Measurements from ENCODE around the gene EVX2.

EVX2 gene

DNA sequence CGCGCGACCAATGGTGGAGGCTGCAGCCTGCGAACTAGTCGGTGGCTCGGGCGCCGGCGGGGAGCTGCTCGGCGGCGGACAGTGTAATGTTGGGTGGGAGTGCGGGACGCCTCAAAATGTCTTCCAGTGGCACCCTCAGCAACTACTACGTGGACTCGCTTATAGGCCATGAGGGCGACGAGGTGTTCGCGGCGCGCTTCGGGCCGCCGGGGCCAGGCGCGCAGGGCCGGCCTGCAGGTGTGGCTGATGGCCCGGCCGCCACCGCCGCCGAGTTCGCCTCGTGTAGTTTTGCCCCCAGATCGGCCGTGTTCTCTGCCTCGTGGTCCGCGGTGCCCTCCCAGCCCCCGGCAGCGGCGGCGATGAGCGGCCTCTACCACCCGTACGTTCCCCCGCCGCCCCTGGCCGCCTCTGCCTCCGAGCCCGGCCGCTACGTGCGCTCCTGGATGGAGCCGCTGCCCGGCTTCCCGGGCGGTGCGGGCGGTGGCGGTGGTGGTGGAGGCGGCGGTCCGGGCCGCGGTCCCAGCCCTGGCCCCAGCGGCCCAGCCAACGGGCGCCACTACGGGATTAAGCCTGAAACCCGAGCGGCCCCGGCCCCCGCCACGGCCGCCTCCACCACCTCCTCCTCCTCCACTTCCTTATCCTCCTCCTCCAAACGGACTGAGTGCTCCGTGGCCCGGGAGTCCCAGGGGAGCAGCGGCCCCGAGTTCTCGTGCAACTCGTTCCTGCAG lies 39.1 kb upstream of the EVX2 start, which contains the start of gene HOXD9:
Gene HOXD9, plus strand, starts transcription at position 37 of the 728 bp plus-strand sequence. Its CDS starts 50 bp downstream, at position 87.
- in situ Hi-C loops (cut with HindIII; ENCODE audit: low sequenced_read_pairs), result loop anchor here (25.0 kb wide), 1 partner anchor 1014 kb away; no protein-coding TSS in a partner anchor

DNA sequence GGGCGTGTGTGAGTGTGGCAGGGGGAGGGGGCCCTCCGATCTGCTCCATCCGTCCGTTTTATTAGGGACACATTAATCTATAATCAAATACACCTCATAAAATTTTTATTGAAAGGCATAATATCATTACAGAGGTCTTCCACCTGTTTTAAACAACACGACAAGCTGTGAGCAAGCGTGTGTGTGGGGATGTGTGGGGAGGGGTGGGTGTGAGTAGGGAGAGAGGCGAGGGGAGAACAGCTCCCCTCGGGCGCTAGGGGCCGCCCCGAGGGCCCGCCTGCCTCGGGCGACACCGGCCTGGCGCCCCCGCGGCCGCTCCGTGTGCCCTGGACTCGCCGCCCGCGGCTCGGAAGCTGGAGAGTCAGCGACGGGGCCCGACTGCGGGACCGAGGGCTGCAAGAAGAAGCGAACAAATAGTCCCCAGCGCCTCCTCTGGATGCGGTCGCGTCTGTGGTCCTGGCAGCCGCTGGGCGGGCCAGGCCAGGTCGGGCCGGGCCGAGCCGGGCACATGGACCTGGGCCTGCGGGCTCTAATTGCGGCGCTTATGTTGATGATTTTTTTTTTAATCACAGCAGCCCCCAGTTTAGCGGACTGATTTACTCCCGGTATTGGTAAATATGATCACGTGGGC lies 38.4 kb upstream of the EVX2 start:
- in situ Hi-C loops (cut with HindIII; ENCODE audit: low sequenced_read_pairs), result loop anchor here (25.0 kb wide), 1 partner anchor 1015 kb away; no protein-coding TSS in a partner anchor

DNA sequence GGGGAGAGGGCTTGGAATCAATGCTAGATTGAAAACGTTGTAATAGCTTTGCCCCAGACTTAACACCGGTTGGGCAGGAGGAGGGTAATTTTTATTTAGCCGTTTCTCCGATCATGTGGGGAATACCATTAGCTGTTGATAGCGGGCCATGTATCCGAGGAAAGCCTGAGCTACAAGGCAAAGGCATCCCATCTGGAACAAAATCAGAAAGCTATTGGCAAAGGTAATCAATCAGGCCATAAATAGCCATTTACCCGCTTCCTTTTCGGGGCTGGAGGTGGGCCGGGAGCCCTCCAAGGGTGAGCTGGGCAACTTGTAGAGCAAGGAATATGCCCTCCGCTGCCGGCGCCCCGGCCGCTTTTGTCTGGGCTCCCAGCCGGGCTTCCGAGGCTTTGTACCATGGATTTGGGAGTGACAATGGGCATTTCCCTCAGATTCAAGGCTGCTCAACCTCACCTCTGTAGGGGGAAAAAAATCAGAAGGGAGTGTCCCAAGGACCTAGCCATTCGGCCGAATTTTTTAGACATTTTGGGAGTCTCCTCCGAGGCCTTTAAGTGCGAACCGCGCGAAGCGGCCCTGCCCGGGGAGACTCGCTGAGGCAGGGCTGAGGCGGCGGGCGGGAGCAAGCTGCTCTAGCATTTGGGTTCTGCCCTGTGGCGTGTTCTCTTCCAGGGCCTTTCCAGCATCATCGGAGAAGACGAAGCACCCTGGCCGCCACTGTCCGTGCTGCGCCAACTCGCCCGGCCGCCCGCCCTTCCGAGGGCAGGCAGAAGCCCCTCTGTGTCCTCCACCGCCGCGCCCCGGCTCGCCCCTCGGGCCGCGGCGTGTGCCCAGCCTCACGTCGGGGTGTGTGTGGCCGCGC lies 37.7 kb upstream of the EVX2 start:
- in situ Hi-C loops (cut with HindIII; ENCODE audit: low sequenced_read_pairs), result loop anchor here (25.0 kb wide), 1 partner anchor 1016 kb away; no protein-coding TSS in a partner anchor

DNA sequence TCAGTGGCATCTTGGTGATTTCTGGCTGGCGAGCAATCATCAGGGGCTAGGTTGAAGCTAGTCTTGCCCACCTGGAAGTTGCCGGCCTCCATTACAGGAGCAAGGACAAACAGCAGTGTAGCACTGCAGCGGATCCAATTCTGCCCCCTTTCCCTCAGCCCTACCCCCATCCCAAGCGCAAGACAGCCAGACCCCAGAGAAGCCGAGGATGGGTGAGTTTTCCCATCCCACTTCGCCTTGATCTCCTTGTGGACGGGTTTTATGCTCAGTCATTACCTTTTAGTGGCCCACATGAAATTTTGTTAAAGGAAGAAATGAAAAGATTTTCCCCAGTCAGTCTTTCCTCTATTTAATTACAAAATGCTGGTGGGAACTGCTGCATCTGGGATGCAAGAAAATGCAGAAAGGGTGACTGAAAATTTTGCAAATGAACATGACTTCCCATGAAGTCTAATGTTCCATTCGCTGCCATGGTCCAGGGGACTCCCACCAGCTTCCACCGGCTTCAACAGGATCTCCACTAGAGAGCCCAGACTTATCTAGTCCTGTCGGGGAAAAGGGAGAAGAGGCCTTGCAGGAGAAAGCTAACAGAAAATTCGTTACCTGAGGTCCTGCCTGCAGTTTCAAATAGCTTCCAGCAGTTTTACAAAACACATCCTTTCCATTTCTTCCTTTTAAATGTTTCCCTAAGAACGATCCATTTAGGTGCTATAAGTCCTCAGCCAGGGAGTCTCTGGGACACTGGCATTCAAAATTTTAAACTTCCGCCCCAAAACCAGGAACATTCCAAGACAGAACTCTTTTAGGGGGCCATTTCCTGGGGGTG lies 36.8 kb upstream of the EVX2 start:
- in situ Hi-C loops (cut with HindIII; ENCODE audit: low sequenced_read_pairs), result loop anchor here (25.0 kb wide), 1 partner anchor 1017 kb away; no protein-coding TSS in a partner anchor

DNA sequence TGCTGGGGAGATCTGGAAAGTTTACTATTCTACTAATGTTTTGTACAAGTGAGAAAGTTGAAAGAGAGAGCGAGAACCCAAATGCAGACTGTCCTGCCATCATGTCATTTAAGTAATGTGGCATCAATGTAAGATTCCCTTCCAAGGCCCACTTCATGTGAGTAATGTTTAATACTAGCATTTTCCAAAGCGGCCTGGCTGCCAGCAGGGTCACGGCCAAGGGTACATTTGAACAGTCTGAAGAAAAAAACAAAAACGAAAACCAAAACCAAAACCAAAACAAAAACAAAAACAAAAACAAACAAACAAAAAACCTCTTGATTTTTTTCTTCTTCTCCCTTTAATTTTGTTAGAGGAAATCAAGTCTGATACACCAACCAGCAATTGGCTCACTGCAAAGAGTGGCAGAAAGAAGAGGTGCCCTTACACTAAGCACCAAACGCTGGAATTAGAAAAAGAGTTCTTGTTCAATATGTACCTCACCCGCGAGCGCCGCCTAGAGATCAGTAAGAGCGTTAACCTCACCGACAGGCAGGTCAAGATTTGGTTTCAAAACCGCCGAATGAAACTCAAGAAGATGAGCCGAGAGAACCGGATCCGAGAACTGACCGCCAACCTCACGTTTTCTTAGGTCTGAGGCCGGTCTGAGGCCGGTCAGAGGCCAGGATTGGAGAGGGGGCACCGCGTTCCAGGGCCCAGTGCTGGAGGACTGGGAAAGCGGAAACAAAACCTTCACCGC lies 35.0 kb upstream of the EVX2 start:
- in situ Hi-C loops (cut with HindIII; ENCODE audit: low sequenced_read_pairs), result loop anchor here (25.0 kb wide), 1 partner anchor 1019 kb away; no protein-coding TSS in a partner anchor

DNA sequence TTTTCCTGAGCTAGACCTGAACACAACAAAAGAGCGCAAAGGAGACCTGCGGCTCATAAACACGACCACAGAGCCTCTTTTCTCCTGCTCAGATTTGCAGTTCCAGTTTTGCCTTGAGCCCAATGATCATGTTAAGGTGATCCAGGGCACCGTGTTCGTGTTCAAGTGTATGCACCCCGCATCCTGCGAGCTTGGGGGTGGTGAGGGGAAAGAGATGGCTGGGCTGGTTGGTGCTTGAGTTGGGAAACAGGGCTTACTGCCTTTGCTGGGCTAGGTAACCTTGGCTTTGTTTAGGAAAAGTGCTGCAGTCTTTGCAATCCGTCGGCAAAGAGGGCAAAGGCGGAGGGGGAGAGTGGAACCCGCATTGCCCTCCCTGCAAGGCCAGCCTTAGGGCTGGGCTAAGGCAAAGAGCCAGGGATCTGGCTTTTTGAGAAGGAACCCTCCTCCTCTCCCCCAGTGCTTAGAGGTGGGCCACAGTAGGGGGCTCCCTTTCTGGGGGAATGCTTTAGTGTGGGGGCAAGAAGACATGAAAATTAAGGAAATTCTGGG lies 34.1 kb upstream of the EVX2 start:
- in situ Hi-C loops (cut with HindIII; ENCODE audit: low sequenced_read_pairs), result loop anchor here (25.0 kb wide), 1 partner anchor 1019 kb away; no protein-coding TSS in a partner anchor

DNA sequence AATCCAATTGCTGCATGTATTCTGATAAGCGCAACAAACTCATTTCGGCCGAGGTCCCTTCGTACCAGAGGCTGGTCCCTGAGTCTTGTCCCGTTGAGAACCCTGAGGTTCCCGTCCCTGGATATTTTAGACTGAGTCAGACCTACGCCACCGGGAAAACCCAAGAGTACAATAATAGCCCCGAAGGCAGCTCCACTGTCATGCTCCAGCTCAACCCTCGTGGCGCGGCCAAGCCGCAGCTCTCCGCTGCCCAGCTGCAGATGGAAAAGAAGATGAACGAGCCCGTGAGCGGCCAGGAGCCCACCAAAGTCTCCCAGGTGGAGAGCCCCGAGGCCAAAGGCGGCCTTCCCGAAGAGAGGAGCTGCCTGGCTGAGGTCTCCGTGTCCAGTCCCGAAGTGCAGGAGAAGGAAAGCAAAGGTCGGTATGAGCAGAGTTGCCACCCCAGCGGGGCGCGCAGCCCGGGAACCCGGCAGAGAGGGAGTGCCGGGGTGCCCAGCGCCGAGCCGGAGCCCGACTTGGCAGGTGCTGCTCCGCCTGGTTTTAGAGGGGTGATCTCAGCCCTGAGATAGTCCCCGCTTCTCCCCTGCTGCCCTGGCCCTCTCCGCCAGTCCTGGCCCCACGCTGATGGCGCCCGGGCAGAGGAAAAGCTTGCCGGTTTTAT lies 33.5 kb upstream of the EVX2 start:
- in situ Hi-C loops (cut with HindIII; ENCODE audit: low sequenced_read_pairs), result loop anchor here (25.0 kb wide), 1 partner anchor 1020 kb away; no protein-coding TSS in a partner anchor

DNA sequence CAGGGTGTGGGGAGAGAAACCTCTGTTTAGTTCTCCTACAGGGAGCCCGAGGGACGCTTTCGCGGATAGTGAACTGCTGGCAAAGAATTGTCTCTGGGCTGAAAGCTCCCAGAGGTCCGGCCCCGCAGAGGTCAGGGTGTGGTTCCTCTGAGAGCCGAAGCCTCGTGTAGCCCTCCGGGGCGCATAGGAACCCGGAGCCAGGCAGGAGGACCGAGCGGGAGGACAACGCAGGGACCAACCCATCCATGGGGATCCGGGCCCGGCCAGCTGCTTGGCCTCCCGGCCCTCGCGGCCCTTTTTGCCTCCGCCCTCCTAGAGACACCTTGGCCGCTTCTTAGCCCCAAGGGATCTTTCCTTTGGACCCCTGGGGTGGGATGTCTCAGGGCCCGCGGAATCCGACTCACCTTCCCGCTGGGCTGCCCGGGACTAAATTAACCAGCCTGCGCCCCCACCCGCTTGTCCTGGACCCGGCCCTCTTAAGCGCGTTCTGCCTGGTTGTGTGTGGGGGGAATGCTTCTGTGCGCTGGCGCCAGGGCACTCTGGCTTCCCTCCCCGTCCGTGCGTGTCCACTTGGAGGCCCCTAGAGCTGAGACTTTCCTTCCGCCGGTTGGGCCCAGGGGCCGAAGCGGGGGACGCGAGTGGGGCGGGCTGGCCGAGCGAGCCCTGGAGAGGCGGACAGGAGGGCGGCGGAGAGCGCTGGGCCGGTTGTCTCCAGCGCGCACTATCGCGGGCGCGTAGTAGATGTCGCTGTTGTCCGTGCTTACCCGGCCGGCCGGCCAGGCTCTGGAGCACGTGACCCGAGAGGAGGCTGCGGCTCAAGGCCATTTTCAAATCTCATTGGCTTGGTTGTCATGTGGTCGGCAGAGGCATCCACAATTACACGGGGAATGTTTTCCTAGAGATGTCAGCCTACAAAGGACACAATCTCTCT lies 32.4 kb upstream of the EVX2 start, which contains the start of gene HOXD10:
Gene HOXD10, plus strand, starts transcription at position 896 of the 931 bp plus-strand sequence. CDS start 56 bp downstream, outside the sequence.
- in situ Hi-C loops (cut with HindIII; ENCODE audit: low sequenced_read_pairs), result loop anchor here (25.0 kb wide), 1 partner anchor 1021 kb away; no protein-coding TSS in a partner anchor

DNA sequence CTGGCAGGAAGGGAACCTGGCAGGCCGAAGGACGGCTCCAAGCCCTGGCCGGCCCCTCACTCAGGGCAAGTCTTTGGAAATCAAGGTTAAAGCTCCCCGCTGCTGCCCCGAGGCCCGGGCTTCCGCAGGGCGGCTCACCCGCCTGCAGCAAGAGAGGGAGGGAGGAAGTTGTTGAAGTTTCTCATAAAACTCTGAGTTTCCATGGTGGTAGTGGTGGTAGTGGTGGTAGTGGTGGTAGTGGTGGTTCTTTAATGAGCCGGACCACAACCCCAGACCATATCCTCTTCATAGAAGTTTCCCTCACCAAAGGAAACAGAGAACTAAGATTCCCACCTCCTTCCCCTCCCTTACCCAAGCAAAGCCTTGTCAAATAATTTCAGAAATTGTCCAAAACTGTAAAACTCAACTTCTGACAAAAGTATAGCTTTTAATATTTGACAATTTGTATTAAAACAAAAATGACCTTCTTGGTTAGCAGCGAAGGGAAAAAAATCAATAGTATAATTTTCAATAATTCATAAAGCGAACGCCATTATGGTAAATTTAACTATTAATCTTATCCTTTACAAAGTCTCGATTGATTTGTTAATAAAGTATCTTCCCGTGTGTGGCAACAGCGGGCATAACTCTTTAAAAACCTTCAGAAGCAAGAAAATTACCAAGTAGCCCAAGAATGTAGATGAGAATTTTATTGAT lies 31.3 kb upstream of the EVX2 start:
- in situ Hi-C loops (cut with HindIII; ENCODE audit: low sequenced_read_pairs), result loop anchor here (25.0 kb wide), 1 partner anchor 1022 kb away; no protein-coding TSS in a partner anchor

DNA sequence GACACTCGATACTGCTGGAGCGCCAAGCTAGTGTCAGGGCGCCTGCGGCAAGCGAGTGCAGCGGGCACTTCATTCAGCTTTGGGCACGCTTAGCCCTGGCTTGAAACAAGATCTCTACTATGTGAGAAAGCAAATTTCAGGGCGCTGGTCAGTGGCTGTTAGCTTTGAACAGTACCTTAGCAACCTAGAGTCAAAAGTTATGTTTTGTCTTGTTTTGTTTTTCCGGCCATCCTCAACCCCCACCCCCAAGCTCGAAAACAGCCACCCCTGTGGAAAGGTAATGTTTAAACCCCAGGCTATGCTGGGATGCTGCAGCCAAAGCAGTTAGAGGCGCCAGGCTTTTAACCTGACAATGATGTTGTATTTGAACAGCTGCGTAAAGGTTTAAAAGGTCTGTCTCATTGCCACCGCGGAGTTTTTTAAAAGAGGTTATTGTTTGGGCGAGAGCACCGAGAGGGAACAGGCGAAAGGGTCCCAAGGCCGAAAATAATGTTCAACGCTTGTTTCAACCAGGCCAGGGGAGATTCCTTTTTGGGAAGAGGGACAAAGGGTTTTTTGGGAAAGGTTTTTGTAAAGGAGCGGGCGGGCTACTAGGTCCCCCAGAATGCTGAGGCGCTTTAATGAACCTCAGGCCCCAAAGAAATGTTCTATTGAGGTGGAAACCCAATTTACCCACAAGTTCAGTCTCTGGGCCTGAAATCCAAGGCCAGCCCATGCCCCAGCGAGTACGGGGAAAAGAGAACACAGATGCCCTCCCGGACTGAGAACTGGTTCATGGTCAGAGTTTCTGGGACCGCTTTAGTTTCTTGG lies 30.6 kb upstream of the EVX2 start:
- in situ Hi-C loops (cut with HindIII; ENCODE audit: low sequenced_read_pairs), result loop anchor here (25.0 kb wide), 1 partner anchor 1023 kb away; no protein-coding TSS in a partner anchor

DNA sequence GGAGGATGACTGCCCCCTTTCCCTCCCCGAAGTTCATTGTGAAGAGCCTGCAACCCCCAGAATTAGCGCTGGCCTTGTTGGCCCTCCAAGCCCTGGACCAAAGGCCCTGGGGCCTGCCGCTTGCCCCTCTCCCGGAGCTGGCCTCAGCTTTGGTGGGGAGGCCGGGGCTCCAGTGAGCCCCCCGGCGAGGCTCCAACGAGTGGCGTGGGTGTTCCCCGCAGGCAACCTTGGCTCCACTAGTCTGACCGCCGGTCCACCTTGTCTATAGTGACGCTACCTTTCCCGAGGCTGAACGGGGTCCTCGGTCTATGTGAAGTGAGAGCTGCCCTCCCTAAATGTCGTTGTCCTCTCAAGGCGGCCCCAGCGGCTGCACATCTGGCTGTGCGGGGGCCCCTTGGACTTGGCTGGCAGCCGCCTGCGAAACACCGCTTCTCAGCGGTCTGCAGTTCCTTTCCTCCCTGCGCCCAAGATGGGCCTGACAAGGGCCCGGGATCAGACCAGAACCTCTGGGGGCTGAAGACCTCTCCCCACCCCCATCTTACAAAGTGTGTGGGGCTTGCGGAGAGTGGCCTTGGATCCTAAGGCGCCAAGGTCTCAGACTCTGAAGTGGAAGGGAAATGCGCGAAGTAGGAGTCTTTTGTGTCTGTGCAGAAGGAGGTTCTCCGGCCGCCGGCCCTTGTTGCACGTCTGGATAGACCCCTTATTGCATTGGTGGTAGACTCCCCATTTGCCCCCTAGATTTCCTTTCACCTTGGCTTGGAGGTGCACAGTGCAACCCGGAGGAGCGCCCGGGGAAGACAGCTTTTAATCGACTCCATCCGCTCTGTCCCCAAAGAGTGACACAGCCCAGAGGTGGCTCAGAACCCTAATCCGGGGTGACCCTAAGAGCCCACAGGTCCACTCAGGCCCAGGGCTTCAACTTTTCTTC lies 28.9 kb upstream of the EVX2 start:
- in situ Hi-C loops (cut with HindIII; ENCODE audit: low sequenced_read_pairs), result loop anchor here (25.0 kb wide), 1 partner anchor 1025 kb away; no protein-coding TSS in a partner anchor

DNA sequence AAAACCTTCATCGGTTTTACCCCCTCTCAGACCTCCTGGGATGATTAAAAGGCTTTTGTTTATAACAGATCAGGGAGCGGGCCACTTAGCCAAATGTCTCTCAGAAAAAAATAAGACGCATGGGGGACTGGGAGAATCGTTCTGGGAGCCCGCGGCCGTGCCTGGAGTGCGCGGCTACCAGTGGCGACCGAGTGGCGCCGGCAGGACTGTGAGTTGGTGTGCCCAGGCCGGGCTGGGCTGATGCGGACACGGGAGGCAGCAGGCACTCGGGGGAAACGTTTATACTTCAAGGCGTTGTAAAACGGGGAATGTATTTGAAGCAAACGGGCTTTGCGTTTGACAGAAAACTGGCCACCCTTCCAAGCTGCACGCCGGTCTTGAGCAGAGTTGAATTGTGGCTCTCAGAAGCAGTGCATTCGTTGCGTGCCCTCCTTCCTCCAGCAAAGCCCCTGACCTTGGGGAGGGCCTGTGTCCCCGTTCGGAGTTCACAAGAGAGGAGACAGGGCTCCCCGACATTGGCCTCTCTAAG lies 28.1 kb upstream of the EVX2 start:
- in situ Hi-C loops (cut with HindIII; ENCODE audit: low sequenced_read_pairs), result loop anchor here (25.0 kb wide), 1 partner anchor 1025 kb away; no protein-coding TSS in a partner anchor

DNA sequence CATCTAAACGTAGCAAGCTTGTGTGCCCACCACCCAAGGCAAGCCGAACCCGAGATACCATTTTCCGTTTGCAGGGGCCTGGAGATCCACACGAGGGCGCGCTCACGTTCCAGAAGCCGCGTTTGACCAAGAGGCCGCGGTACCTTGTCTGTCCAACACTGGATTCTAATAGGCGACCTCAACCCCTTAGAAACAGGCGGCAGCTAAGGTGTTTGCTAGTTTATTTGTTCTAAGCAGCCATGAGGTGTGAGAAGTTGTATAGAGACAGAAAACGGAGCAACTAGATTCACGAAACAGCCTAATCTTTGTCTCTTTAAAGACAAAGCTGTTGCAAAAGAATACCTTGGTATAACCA lies 27.5 kb upstream of the EVX2 start:
- in situ Hi-C loops (cut with HindIII; ENCODE audit: low sequenced_read_pairs), result loop anchor here (25.0 kb wide), 1 partner anchor 1026 kb away; no protein-coding TSS in a partner anchor
